Body of pancreas (tissue), 4 donors: ENCODE measurements around the gene CDRT15.

Experiments used
- POLR2A ChIP-seq, 3 donors: fragments of 450-650 bp; IDR thresholded peaks; one replicate each; pipeline ENCODE4 v1.6.1; 2016; ENCODE audit warnings: antibody characterized with exemption in 3 of 3, mild to moderate bottlenecking in 2 of 3
- TF ChIP-seq, protein P1 (sequence below), 7 experiments: fragments of 450-650 bp in 4 of 7; fragments of 200-600 bp in 3 of 7; sonication (generic) in 3 of 7; IDR thresholded peaks; one replicate each; pipeline ENCODE4 v1.5.1; 2016 to 2019; ENCODE audit warnings: antibody characterized with exemption in 7 of 7

GRCh38 chr17:14281530-14281929 is 44.9 kb upstream of the CDRT15 start:
- no peak for TF ChIP-seq POLR2A (IDR thresholded peaks at IDR 0.05)
- TF ChIP-seq, protein P1, sequence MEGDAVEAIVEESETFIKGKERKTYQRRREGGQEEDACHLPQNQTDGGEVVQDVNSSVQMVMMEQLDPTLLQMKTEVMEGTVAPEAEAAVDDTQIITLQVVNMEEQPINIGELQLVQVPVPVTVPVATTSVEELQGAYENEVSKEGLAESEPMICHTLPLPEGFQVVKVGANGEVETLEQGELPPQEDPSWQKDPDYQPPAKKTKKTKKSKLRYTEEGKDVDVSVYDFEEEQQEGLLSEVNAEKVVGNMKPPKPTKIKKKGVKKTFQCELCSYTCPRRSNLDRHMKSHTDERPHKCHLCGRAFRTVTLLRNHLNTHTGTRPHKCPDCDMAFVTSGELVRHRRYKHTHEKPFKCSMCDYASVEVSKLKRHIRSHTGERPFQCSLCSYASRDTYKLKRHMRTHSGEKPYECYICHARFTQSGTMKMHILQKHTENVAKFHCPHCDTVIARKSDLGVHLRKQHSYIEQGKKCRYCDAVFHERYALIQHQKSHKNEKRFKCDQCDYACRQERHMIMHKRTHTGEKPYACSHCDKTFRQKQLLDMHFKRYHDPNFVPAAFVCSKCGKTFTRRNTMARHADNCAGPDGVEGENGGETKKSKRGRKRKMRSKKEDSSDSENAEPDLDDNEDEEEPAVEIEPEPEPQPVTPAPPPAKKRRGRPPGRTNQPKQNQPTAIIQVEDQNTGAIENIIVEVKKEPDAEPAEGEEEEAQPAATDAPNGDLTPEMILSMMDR (IDR thresholded peaks at IDR 0.05): no peak
